SK-N-SH treated with all-trans-retinoic acid at 6 μM for 48 hours (cell line): ENCODE results near the gene ZNF410.

Experiments used
- ZC3H10 ChIP-seq: fragments of 250-450 bp; sonication (Bioruptor Pico); IDR thresholded peaks from 2 replicates; pipeline ENCODE4 v1.5.1; 2021; ENCODE audit warnings: mild to moderate bottlenecking, moderate library complexity
- ZNF8 ChIP-seq: fragments of 450-650 bp; formaldehyde crosslinking; IDR thresholded peaks from 2 replicates; pipeline ENCODE4 v1.5.0; 2020; ENCODE audit warnings: mild to moderate bottlenecking, moderate library complexity

DNA sequence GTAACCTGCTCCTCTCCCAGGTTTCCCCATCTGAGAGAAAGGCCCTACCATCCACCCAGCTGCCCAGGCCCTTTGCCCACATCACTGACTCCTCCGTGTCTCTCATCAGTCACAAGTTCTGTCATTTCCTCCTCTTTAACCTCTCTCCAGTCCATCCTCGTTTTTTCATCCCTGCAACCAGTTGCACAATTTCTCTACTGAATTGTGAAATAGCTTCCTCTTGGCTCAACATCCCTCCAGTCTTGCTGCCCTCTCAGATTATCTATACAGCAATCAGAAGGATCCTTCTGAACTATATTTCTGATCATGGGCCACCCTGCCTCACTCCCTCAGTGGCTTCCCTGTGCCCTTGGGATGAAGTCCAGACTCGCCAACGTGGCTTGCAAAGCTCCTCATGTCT, 56.4 kb downstream of the ZNF410 start:
- no peak for TF ChIP-seq ZC3H10 (CRISPR knock-in tag)
- no peak for TF ChIP-seq ZNF8 (CRISPR knock-in tag)
